NCI-H1417 treated with DMSO at 0.1 percent for 48 hours (cell line): ENCODE measurements around the gene G6PC3.
"Not testable (repeated sequence)": the region's sequence is repeated elsewhere in the genome, so short reads cannot be mapped to it uniquely, and the experiment has no call there.

Source experiments
- DNase-seq: peaks from one replicate; lab custom pipeline; 2025; lab: John Stamatoyannopoulos, UW

The G6PC3 gene

DNA sequence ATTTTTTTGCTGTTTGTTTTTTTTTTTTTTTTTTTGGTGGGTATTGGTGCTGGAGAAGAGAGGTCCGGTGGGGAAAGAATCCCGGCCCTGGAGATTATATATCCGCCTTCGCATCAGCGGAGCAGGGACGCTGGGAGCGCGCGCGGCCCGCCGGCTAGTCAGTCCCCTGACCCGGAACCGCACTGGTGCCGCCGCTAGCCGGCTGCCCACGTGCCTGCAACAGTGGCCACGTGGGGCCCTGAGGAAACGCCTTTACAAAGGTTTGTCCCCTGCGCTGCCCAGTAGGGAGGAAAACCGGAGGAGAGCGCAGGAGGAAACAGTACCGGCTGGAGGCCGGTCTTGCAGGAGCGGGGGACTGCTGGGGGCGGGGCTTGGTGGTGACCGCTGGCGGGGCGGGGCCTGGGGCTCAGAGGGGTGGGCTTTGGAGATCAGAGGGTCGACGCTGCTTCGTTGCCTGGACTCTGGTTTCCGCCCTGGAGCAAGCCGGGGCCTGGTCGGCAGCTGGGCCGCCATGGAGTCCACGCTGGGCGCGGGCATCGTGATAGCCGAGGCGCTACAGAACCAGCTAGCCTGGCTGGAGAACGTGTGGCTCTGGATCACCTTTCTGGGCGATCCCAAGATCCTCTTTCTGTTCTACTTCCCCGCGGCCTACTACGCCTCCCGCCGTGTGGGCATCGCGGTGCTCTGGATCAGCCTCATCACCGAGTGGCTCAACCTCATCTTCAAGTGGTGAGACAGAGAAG, at the start of gene G6PC3:
TSS of gene G6PC3 (plus strand) at position 281 of the 743 bp plus-strand sequence. CDS start at position 512, 231 bp downstream.
- DNase-seq, result peak; percentile 74

GRCh38 chr17:44021227-44021626, 49.3 kb upstream of the G6PC3 start:
- not testable (repeated sequence) for DNase-seq

DNA sequence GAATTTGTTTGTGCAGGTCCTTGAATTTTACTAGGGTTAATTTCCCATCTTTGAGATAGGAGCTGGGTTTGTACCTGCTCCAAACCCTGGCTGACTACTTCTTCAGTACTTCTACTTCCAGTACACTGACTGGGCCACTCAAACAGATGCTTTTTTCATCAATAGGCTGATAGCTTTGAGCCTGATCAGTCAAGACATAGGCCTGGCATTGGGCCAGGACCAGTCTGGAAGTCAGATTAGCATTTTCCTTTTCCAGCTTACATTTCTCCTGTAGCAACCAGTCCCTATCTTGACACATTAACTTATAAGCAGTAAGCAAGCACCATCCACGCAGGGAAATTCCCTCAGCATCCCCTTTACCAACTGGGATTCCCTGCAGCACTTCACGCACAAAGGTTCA, 48.3 kb upstream of the G6PC3 start:
- no peak for DNase-seq

DNA sequence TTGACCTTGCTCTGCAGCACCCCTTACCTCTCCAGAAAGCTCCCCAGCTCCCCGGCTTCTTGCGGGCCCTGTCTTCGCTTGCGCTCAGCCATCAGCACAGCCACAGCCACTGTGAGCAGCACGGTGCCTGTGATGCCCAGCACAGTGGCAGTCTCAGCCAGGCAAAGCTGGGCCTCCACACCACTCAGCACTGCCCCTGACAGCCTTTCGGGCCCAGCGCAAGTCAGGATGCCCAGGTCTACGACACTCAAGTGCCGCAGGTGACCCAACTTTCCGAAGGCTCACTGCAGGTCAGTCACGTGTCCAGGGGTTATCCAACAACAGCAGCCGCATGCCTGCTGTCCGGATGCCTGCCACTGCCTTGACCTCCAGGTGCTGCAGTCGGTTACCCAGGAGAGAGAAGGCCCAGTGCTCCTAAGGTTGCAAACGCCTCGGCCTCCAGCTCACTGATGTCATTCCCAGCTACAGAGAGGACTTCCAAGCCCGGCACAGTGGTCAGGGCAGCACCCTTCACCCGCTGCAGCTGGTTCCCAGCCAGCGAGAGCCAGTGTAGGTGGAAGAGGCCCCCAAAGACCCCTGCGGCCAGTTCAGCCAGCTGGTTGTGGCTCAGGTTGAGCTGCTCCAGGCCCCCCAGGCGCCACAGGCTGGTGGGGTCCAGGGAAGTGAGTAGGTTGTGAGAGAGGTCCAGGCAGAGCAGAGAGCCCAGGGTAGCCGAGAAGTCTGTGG, 46.8 kb upstream of the G6PC3 start:
- no peak for DNase-seq

- DNase-seq, result no peak
Observed at GRCh38 chr17:44024271-44024663, 46.3 kb upstream of the G6PC3 start.

- no peak for DNase-seq
Observed at GRCh38 chr17:44024853-44025252, 45.7 kb upstream of the G6PC3 start.

DNA sequence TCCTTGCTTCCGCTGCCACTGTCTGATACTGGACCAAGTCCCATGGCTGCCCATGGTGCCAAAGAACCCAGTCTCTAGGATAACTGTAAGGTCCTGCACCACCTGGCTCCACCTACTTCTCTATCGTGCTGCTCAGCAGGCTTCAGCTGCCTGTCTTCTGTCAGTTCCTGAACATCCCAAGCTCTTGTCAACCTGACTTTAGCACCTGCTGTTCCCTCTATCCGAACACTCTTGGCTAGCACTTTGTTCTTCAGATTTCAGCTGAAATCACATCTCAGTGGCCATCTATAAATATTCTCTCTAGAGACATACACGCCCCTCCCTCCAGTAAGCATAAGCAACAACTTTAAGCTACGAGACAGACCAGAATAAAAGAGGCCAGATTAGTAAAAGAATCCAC, 40.8 kb upstream of the G6PC3 start:
- DNase-seq, result no peak

DNA sequence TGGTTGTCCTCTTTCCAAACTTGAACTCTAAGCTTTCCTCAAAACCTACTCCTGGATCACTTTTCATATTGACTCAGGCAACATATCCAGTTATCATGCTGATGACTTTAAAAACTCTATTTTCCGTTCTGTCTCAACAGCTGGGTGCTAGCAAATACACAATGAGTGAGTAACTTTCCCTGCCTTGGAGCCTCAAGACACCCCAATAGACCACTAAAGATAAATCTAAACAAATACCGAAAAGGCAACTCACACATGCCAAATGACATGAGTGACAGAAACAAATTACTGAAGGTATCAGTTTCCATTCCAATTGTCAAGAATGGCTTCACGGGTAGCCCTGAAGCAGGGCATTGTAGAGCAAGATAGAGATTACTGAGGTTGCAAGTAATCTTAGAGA, 40.1 kb upstream of the G6PC3 start:
- no peak for DNase-seq

DNA sequence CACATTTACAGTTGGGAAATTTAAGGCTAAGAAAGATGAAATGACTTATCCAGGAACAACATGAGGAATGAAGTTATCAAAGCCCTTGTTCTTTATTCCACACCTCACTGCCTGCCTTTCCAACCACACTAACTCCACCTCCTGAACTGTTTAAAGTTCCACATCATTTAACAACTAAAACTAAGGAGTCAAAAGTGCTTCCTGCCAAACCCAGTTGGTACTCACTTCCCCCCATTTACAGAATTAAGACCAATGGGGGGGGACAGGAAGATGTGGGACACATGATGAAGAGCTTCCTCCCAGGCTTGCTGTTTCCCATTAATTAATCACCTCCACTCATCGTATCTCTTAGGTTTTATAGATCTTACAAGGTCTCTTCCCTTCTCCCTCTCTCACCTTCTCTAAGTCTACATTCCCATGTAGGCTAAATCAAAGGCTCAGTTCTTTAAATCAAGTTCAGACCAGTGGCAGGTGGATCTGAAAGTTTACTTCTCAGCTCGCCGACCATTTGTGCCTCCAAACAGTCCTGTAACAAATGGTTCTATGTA, 36.6 kb upstream of the G6PC3 start:
- no peak for DNase-seq

GRCh38 chr17:44034688-44035087, 35.8 kb upstream of the G6PC3 start:
- not testable (repeated sequence) for DNase-seq

DNA sequence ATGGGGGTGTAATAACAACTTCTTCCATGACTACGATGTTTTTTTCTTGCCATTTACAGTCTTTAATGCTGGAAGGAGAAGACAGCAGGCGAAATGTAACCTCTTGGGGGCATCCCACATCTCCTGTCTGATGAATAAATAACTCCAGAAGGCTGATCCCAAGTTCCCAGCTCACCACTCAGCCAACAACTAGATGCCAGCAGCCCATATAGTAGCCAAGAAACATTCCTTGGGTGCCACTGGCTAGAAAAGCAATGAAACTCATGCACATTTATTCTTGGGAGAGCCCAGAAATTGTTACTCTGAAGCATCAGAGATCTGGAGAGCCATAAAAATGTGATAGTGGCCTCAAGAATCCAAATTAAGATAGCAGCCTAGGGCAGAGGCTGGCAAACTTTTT, 33.1 kb upstream of the G6PC3 start:
- DNase-seq, result no peak

DNA sequence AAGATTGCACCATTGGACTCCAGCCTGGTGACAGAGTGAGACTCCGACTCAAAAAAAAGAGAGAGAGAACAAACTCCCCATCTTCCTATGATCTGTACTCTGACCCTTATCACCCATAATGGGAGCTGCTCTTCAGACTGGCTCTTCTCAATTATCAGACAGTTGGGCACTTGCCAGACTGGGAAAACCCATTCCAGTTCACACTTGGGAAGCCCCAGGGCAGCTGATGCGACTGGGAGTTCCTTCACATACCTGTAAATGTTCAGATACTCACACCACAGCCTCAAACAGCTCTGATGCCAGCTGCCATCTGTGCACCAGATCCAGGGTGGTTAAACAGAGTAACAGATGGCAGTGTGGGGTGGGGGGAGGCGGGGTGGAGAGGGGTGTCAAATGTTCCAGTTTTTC, 31.9 kb upstream of the G6PC3 start:
- DNase-seq, result no peak

DNA sequence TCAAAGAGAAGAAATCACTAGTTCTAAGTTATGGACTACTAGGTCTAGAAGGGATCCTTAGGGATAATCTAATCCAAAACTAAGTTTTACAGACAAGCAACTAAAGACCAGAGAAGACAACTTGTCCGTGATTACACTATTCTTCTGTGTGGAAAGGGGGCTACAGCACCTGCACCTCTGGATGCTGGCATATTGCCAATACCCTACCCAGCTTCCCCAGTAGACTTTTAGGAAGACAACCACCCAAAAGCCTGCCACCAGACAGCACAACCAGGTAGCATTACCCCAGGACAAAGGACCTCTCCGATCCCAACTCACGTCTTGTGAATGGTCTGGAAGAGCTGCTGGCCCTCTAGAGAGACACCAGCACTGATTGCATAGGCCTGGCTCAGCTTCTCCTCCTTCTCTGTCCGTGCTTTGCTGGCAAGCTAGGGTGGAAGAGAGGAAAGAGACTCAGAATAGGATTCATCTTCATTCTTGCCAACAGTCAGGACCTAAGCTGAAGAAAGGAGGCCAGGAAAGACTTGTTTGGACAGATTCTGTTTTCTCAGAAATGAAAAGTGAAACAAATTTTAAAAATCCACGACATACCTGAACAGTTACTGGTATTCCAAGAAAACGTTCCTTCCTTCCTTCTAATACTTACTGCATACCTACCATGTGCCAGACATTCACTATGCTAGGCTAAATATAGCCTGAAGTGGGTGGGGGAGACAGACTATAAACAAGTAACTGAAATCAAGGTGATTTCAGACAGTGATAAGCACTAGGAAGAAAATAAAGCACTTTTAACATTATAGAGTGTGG, 30.5 kb upstream of the G6PC3 start:
- DNase-seq, result no peak

DNA sequence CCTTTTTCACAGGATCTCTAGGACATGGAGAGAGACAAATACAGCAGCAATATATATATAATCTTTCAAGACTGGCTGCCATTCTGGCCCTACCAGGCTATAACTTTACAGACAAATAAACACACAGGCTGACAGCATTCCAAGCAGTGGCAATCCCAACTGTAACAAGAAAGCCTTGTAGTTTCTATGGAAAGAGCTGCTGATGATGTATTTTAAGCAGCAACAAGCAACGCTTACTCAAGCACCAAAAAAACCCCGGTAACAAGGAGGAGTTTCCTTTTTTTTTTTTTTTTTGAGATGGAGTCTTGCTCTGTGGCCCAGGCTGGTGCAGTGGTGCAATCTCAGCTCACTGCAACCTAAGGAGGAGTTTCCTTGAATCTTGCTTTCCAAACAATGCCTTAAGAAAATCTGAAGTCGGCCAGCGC, 27.3 kb upstream of the G6PC3 start:
- DNase-seq, result no peak

- no peak for DNase-seq
Observed at GRCh38 chr17:44044071-44044470, 26.5 kb upstream of the G6PC3 start.

- no peak for DNase-seq
Observed at GRCh38 chr17:44045486-44045885, 25.0 kb upstream of the G6PC3 start.

GRCh38 chr17:44046893-44047292, 23.6 kb upstream of the G6PC3 start:
- DNase-seq, result not testable (repeated sequence)

GRCh38 chr17:44049294-44050060, 21.1 kb upstream of the G6PC3 start:
- no peak for DNase-seq

DNA sequence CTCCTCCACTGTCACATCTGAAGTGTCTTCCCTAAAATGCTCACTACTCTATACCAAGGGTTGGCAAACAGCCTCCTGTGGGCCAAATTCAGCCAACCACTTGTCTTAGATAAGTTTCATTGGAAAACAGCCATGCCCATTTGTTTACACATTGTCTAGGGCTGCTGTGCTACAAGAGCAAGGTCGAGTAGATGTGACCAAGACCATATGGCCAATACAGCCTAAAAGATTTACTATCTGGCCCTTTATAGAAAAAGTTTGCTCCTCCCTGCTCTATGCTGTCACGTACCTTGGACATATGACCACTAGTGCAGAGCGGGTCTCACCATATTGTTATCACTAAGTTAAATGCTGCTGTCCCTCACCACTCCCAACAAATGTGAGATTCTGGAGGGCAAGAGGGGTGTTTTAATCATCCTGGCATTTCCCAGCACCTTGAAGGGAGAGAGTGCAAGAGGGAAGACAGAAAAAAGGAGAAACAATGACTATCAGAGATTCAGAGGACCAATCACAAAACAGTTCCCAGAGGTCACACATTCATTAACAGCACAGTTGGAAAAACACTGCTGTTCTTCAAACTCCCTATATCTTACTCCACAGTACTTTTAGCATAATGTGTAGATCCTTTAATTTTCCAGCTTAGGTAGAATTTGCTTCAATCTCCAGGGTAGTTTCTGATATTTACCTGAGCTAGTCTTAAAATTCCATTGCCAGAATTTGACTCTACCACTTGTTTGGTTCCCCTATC, 17.2 kb upstream of the G6PC3 start:
- DNase-seq, result no peak

GRCh38 chr17:44059101-44059892, 11.2 kb upstream of the G6PC3 start:
- DNase-seq, result no peak
